Coronary artery (tissue), 2 donors: ENCODE measurements around the gene ST3GAL3.

Source experiments
- DNase-seq: peaks from one replicate; pipeline ENCODE4 v3.0.0-alpha.2; 2017; ENCODE audit warnings: low spot score
- H3K27ac ChIP-seq, 2 donors: fragments of 200-600 bp; sonication (generic); one replicate each; pipeline ENCODE4 v1.5.1; 2016 to 2019
- H3K4me3 ChIP-seq: fragments of 200-600 bp; sonication (generic); 2 replicates; pipeline ENCODE4 v1.5.1; 2016; ENCODE audit warnings: mild to moderate bottlenecking, moderate library complexity
- CTCF ChIP-seq: fragments of 200-600 bp; sonication (generic); IDR thresholded peaks from one replicate; pipeline ENCODE4 v1.5.1; 2019; ENCODE audit warnings: antibody characterized with exemption

Gene ST3GAL3

DNA sequence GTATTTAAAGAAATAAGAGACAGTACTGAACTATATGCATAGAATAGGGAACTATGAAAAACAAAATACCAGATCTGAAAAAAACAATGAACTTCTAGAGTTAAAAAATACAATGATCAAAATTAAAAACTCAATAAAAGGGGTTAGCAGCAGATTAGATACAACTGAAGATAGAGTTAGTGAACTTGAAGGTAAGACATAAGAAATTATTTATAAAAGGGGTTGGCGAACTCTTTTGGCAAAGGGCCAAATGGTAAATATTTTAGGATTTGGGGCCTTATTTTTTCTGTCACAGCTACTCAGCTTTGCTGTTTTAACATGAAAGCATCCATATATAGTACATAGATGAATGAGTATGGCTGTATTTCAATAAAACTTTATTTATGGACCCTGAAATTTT, 111.4 kb downstream of the ST3GAL3 start:
- Histone ChIP-seq H3K27ac (no peak overlapping the region), H3K4me3 (no peak overlapping the region)
- DNase-seq, result no peak
- no peak for TF ChIP-seq CTCF

DNA sequence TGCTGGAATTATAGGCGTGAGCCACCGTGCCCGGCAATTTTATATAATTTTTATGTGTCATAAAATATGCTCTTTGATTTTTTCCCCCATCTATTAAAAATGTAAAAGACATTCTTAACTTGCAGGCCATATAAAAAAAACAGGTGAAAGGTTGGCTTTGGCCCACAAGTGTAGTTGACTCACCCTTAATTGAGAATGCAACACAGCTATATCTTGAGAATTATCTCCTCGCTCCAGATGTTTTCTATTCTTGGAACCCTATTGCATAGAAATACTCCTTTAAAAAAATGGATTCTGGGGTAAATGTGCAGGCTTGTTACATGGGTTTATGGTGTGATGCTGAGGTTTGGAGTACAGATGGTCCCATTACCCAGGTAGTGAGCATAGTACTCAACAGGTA, 112.0 kb downstream of the ST3GAL3 start:
- Histone ChIP-seq H3K4me3 (no peak overlapping the region), H3K27ac (no peak overlapping the region)
- no peak for DNase-seq
- TF ChIP-seq CTCF, result no peak

GRCh38 chr1:43821471-43821870, 114.1 kb downstream of the ST3GAL3 start:
- TF ChIP-seq CTCF, result no peak
- H3K4me3 ChIP-seq, result no peak overlapping the region
- no peak for DNase-seq
- peak overlapping the region; percentile 25 to 46 for H3K27ac ChIP-seq

DNA sequence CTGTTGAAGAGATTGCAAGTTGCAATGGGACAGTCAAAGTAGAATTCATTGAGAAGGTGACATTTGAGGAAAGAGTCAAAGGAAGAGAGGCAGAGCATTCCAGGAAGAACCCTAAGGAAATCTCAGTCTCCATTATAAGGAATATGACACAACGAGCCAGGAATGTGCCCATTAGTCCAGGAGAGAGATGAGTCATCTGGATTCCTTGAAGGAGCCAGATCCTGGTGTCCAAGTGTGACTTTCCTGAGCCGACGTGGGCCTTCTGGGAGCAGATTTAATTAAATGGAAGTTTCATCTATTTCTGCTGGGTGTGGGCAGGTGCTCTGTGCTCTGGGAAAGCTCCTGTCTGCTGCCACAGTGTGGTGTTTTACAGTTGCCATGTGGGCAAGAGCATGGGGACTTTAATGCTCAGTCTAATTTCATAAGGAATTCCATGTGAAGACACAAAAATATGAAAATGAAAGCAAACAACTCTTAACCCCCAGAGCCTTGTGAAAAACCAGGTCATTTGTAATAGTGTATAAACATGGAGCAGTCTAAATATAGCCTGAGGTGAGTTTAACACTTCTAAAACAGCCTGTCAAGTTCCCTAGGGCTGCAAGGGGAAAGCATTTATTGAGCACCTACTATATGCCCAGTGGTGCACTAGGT, 114.8 kb downstream of the ST3GAL3 start:
- DNase-seq, result no peak
- H3K4me3 ChIP-seq, result no peak overlapping the region
- TF ChIP-seq CTCF, result no peak
- H3K27ac ChIP-seq, result peak overlapping the region; percentile 43 to 46

GRCh38 chr1:43824795-43825194, 117.5 kb downstream of the ST3GAL3 start:
- Histone ChIP-seq H3K4me3 (no peak overlapping the region), H3K27ac (no peak overlapping the region)
- no peak for DNase-seq
- no peak for TF ChIP-seq CTCF

DNA sequence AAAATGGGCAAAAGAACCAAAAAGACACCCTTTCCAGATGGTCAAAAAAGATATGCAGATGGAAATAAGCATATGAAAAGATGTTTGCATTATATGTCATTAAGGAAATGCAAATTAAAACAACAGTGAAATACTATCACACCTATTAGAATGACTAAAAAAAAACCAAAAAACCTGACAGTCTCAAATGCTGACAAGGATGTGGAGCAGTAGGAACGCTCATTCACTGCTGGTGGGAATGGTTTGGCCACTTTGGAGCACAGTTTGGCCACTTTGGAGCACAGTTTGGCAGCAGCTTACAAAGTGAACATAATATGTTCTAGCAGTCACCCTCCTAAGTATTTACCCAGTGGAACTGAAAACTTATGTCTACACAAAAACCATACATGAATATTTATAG, 121.2 kb downstream of the ST3GAL3 start:
- TF ChIP-seq CTCF, result no peak
- Histone ChIP-seq H3K27ac (no peak overlapping the region), H3K4me3 (no peak overlapping the region)
- DNase-seq, result no peak

GRCh38 chr1:43830802-43831201, 123.5 kb downstream of the ST3GAL3 start:
- no peak for DNase-seq
- H3K27ac ChIP-seq, result no peak overlapping the region
- no peak overlapping the region for H3K4me3 ChIP-seq
- TF ChIP-seq CTCF, result no peak
